ENCODE measurements around the gene HHIPL1. TPM values are rescaled to one million over a fixed set of nuclear protein-coding genes. Genes with fewer than 3 reads are reported as not detected.

HHIPL1 gene
- total and polyA plus RNA-seq, 4 donors, result 0.31 to 4.0 (median 1.1) TPM

DNA sequence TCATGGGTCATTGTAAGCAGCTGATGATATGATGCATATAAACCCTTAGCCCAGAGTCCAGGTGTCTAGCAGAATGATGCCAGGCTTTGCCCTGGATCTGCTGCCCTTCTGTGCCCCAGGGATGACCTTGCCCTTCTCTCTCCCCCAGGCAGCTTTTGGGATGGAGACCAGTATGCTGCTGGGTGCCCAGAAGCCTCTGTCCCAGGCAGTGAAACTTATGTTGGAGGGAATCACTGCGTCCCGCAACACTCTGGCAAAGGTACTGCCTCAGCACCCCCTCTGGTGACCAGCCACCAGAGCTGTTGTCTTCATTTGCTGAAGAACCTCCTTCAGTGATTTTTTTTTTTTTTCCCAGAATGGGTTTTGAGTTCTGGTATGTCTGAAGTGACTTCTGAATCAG is 62.5 kb downstream of the HHIPL1 start:
- no peak overlapping the region for H3K4me3 ChIP-seq
- no peak overlapping the region for H3K9ac ChIP-seq (ENCODE audit: insufficient read depth in 1 of 2, low read length in 2 of 2)
- H3K27me3 ChIP-seq (ENCODE audit: control insufficient read depth in 3 of 3, insufficient read depth in 3 of 3, low read length in 2 of 3), result no peaks in the 10 kb centered on the region

DNA sequence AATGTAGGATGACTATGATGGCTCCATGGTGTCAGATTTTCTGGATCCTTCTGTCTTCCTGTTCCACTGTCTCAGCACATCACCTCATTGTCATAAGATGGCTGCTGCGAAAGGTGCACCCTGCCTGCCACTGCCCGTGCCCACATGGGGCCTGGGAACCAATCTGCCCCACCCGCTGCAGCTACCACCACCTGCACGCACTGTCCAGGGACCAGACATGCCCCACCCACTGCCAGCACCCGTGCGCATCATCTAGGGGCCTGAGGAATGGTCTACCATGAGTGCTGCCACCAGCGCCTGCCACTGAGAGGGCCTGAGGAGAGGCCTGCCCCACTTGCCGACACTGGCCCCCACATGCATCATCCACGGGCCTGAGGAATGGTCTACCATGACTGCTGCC is 63.0 kb downstream of the HHIPL1 start:
- Histone ChIP-seq H3K36me3 (ENCODE audit: control insufficient read depth in 4 of 4, insufficient read depth in 4 of 4, low read length in 4 of 4) (no peaks in the 10 kb centered on the region), H3K9me3 (ENCODE audit: control insufficient read depth in 4 of 4, insufficient read depth in 3 of 4, low read length in 3 of 4) (peaks cover 0 to 9% (median 4%) of the 10 kb centered on the region in 4 donors), H3K4me3 (no peak overlapping the region), H3K27me3 (ENCODE audit: control insufficient read depth in 3 of 3, insufficient read depth in 3 of 3, low read length in 2 of 3) (no peaks in the 10 kb centered on the region), H3K9ac (ENCODE audit: insufficient read depth in 1 of 2, low read length in 2 of 2) (no peak overlapping the region), H3K27ac (ENCODE audit: low read depth in 1 of 2, low read length in 1 of 2) (no peak overlapping the region), H3K4me1 (ENCODE audit: control insufficient read depth in 5 of 5, insufficient read depth in 5 of 5, low read length in 5 of 5) (no peaks in the 10 kb centered on the region)
- TF ChIP-seq, protein P1, sequence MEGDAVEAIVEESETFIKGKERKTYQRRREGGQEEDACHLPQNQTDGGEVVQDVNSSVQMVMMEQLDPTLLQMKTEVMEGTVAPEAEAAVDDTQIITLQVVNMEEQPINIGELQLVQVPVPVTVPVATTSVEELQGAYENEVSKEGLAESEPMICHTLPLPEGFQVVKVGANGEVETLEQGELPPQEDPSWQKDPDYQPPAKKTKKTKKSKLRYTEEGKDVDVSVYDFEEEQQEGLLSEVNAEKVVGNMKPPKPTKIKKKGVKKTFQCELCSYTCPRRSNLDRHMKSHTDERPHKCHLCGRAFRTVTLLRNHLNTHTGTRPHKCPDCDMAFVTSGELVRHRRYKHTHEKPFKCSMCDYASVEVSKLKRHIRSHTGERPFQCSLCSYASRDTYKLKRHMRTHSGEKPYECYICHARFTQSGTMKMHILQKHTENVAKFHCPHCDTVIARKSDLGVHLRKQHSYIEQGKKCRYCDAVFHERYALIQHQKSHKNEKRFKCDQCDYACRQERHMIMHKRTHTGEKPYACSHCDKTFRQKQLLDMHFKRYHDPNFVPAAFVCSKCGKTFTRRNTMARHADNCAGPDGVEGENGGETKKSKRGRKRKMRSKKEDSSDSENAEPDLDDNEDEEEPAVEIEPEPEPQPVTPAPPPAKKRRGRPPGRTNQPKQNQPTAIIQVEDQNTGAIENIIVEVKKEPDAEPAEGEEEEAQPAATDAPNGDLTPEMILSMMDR (IDR thresholded peaks at IDR 0.05; ENCODE audit: control extremely low read depth, extremely low read depth), result no peak
- DNase-seq (no peak), ATAC-seq (ENCODE audit: insufficient read depth, low FRiP score) (no peak)
- WGBS, 2 donors, result 96% methylated on average over 9 of the region's 9 CpGs

More for the DNA sequence above, 62.5 kb downstream of the HHIPL1 start:
- peaks cover 0 to 10% (median 5%) of the 10 kb centered on the region in 4 donors for H3K9me3 ChIP-seq (ENCODE audit: control insufficient read depth in 4 of 4, insufficient read depth in 3 of 4, low read length in 3 of 4)
- TF ChIP-seq, protein P1 (IDR thresholded peaks at IDR 0.05; ENCODE audit: control extremely low read depth, extremely low read depth), result no peak
- 96 to 100% methylated on average over 2 of the region's 2 CpGs for whole genome bisulfite sequencing, 2 donors
- DNase-seq, result no peak
- no peak overlapping the region for H3K27ac ChIP-seq (ENCODE audit: low read depth in 1 of 2, low read length in 1 of 2)
- H3K4me1 ChIP-seq (ENCODE audit: control insufficient read depth in 5 of 5, insufficient read depth in 5 of 5, low read length in 5 of 5), result no peaks in the 10 kb centered on the region
- no peaks in the 10 kb centered on the region for H3K36me3 ChIP-seq (ENCODE audit: control insufficient read depth in 4 of 4, insufficient read depth in 4 of 4, low read length in 4 of 4)
- no peak for ATAC-seq (ENCODE audit: insufficient read depth, low FRiP score)

DNA sequence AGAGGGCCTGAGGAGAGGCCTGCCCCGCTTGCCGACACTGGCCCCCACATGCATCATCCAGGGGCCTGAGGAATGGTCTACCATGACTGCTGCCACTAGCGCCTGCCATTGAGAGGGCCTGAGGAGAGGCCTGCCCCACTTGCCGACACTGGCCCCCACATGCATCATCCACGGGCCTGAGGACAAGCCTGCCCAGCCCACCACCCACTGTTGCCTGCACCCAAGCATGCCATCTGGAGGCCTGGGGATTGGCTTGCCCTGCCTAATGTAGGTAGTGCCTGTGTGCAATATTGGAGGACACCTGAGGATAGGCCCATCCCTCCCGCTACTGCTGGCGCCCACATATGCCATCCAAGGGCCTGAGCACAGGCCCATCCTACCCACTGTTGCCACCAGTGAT is 63.5 kb downstream of the HHIPL1 start:
- Histone ChIP-seq H3K9me3 (ENCODE audit: control insufficient read depth in 4 of 4, insufficient read depth in 3 of 4, low read length in 3 of 4) (peaks cover 0 to 4% (median 2%) of the 10 kb centered on the region in 4 donors), H3K9ac (ENCODE audit: insufficient read depth in 1 of 2, low read length in 2 of 2) (no peak overlapping the region), H3K27me3 (ENCODE audit: control insufficient read depth in 3 of 3, insufficient read depth in 3 of 3, low read length in 2 of 3) (no peaks in the 10 kb centered on the region), H3K27ac (ENCODE audit: low read depth in 1 of 2, low read length in 1 of 2) (no peak overlapping the region), H3K36me3 (ENCODE audit: control insufficient read depth in 4 of 4, insufficient read depth in 4 of 4, low read length in 4 of 4) (no peaks in the 10 kb centered on the region), H3K4me3 (no peak overlapping the region), H3K4me1 (ENCODE audit: control insufficient read depth in 5 of 5, insufficient read depth in 5 of 5, low read length in 5 of 5) (no peaks in the 10 kb centered on the region)
- TF ChIP-seq, protein P1 (IDR thresholded peaks at IDR 0.05; ENCODE audit: control extremely low read depth, extremely low read depth), result no peak
- DNase-seq, result no peak
- no peak for ATAC-seq (ENCODE audit: insufficient read depth, low FRiP score)
- WGBS, 2 donors, result 83% methylated on average over 7 of the region's 7 CpGs

DNA sequence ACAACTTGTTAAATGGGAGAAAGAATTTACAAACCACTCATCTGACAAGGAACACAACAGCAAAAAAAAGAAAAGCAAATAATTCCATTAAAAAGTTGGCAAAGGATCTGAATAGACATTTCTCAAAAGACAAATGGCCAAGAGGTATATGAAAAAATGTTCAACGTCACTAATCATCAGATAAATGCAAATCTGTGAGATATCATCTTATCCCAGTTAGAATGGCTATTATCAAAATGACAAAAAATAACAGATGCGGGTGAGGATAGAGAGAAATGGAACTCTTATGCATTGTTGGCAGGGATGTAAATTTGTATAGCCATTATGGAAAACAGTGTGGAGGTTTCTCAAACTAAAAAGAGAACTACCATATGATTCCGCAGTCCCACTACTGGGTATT is 69.0 kb downstream of the HHIPL1 start:
- Histone ChIP-seq H3K27ac (ENCODE audit: low read depth in 1 of 2, low read length in 1 of 2) (no peak overlapping the region), H3K9me3 (ENCODE audit: control insufficient read depth in 4 of 4, insufficient read depth in 3 of 4, low read length in 3 of 4) (peaks cover 0 to 2% (median 0%) of the 10 kb centered on the region in 4 donors), H3K4me1 (ENCODE audit: control insufficient read depth in 5 of 5, insufficient read depth in 5 of 5, low read length in 5 of 5) (peaks cover 0 to 4% (median 0%) of the 10 kb centered on the region in 5 donors), H3K36me3 (ENCODE audit: control insufficient read depth in 4 of 4, insufficient read depth in 4 of 4, low read length in 4 of 4) (no peaks in the 10 kb centered on the region), H3K9ac (ENCODE audit: insufficient read depth in 1 of 2, low read length in 2 of 2) (no peak overlapping the region), H3K4me3 (no peak overlapping the region), H3K27me3 (ENCODE audit: control insufficient read depth in 3 of 3, insufficient read depth in 3 of 3, low read length in 2 of 3) (no peaks in the 10 kb centered on the region)
- ATAC-seq (ENCODE audit: insufficient read depth, low FRiP score), result no peak
- DNase-seq, result no peak
- TF ChIP-seq, protein P1 (IDR thresholded peaks at IDR 0.05; ENCODE audit: control extremely low read depth, extremely low read depth), result no peak
- WGBS, 2 donors, result 89 to 94% methylated on average over 3 of the region's 3 CpGs
